NB4 (cell line): ENCODE results near the gene DNAI7.

Experiments used
- CTCF ChIP-seq: IDR thresholded peaks from one replicate; pipeline ENCODE4 v1.5.1; 2012; ENCODE audit warnings: low read depth, low read length
- MYC ChIP-seq: IDR thresholded peaks from 2 replicates; pipeline ENCODE4 v1.6.1; 2011; ENCODE audit warnings: low read depth, low read length
- POLR2A ChIP-seq: IDR thresholded peaks from 2 replicates; pipeline ENCODE4 v1.6.1; 2011; ENCODE audit warnings: mild to moderate bottlenecking; ENCODE audit not compliant: insufficient read length; ENCODE audit errors: extremely low read depth

GRCh38 chr12:25101092-25101445, 93.9 kb downstream of the DNAI7 start:
- TF ChIP-seq CTCF (no peak), POLR2A (no peak), MYC (no peak)
